GM18517 (cell line): ENCODE measurements around the gene SLC4A2.

Experiments
- ATAC-seq: cut with Tn5 transposase; IDR thresholded peaks from one replicate; pipeline ENCODE4 v1.9.1; 2021; ENCODE audit warnings: mild to moderate bottlenecking, moderate library complexity; ENCODE audit not compliant: unreplicated experiment

The SLC4A2 gene

GRCh38 chr7:151125846-151126481 lies 66.6 kb downstream of the SLC4A2 start:
- ATAC-seq = no peak
